Testis (tissue), 2 donors: ENCODE measurements around the gene PRLR.

Experiments used
- CTCF ChIP-seq, 3 experiments: fragments of 450-650 bp in 2 of 3; fragments of 200-600 bp in 1 of 3; sonication (generic) in 1 of 3; IDR thresholded peaks; one replicate each; pipeline ENCODE4 v1.5.1; 2016 to 2019; ENCODE audit warnings: antibody characterized with exemption in 3 of 3, mild to moderate bottlenecking in 2 of 3, moderate library complexity in 1 of 3
- POLR2A ChIP-seq: fragments of 450-650 bp; IDR thresholded peaks from one replicate; pipeline ENCODE4 v1.6.1; 2017; ENCODE audit warnings: antibody characterized with exemption, mild to moderate bottlenecking, moderate library complexity

GRCh38 chr5:35228310-35228709, 2.0 kb downstream of the PRLR start:
- TF ChIP-seq CTCF (IDR thresholded peaks at IDR 0.05): no peak
- no peak for TF ChIP-seq POLR2A
